C1 segment of cervical spinal cord (tissue), 14 donors: Measurements from ENCODE around the gene FBXW10.
"Not testable (repeated sequence)": the region's sequence is repeated elsewhere in the genome, so short reads cannot be mapped to it uniquely, and the experiment has no call there.

Experiments used
- DNase-seq, 14 donors: peaks; one replicate each; lab custom pipeline; 2025; lab: John Stamatoyannopoulos, UW

Gene FBXW10

DNA sequence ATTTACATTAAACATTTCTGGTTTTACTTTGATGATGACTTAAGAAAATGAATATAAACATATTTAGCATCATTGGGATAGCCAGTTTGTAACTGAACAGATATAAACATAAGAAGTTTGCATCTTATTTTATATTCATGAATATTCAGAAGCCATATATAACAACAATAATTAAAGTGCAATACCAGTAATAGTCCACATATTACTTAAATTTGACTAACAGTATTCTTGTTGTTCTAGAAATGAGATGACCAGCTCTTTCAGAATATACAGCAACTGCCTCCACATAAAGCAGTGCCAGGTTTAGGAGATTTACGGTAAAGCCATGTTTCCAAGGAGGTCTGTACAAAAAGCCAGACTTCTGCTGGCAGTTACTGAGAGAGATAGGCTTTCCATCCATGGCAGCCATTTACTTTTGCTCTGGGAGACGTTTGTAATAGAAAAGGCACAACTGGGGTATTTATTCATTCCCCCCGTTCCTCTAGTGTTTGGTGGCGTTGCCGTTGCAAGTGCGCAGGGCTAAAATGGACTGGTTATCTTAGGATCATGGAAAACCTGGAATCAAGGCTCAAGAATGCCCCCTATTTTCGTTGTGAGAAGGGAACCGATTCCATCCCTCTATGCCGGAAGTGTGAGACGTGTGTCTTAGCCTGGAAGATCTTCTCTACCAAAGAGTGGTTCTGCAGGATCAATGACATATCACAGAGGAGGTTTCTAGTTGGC is at the start of gene FBXW10:
Gene FBXW10 (plus strand): TSS at position 356 of the 723 bp plus-strand sequence. CDS start 191 bp downstream, at position 547.
- peak in 1 of 14 donors; percentile 35 for DNase-seq

GRCh38 chr17:18695143-18695542 is 48.7 kb upstream of the FBXW10 start:
- DNase-seq: not testable (repeated sequence)

- not testable (repeated sequence) for DNase-seq
These were observed 45.3 kb upstream of the FBXW10 start for GRCh38 chr17:18698473-18699103.

GRCh38 chr17:18705955-18706354 is 37.9 kb upstream of the FBXW10 start:
- DNase-seq: not testable (repeated sequence)

- DNase-seq: not testable (repeated sequence)
These were observed 35.6 kb upstream of the FBXW10 start for GRCh38 chr17:18708215-18708614.

DNA sequence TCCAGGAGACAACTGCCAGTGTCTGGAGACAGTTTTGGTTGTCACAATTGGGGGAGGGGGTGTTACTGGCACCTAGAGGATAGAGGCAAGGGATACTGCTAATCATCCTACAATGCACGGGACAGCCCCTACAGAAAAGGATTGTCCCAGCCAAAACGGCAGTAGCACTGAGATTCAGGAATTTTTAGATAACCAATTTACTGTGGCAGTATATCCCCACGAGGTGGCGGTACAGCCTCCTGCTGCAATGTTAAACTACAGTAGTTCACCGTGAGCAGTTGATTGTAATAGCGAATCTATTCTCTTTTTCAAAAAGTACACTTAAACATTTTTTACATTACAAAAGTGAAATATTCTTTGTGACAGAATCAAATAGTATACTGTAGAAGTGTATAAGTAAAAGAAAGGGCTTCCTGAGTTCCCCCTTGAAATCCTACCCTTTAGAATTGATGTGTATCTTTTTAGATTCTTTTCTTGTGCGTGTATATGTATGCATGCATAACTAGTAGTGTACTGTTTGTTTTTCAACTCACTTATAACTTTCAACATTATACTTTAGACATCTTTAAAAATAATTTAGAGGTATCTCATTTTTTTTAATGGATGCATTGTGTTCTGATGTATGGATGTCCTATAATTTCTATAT is 31.4 kb upstream of the FBXW10 start:
- DNase-seq: peak in 8 of 14 donors; percentile 2 to 60 (median 20)

- DNase-seq: not testable (repeated sequence)
These were observed 25.0 kb upstream of the FBXW10 start for GRCh38 chr17:18718643-18719427.

GRCh38 chr17:18719428-18720110 is 24.3 kb upstream of the FBXW10 start:
- not testable (repeated sequence) for DNase-seq

- DNase-seq: not testable (repeated sequence)
These were observed 21.9 kb upstream of the FBXW10 start for GRCh38 chr17:18721775-18722547.

DNA sequence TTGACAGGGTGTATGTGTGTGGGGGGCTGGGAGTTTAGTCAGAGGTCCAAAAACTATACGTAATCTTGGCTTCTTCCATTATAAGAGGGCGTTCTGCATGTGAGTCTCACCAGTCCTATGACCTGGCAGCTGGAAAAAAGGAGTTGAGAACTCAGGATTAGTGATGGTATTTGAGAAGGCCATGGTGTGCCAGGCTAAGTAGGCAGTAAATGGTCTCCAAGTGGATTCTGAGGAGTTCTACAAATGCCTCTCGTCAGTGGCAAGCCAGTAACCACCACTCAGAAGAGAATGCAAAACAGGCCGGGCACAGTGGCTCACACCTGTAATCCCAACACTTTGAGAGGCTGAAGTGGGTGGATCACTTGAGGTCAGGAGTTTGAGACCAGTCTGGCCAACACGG is 21.2 kb upstream of the FBXW10 start:
- not testable (repeated sequence) for DNase-seq

DNA sequence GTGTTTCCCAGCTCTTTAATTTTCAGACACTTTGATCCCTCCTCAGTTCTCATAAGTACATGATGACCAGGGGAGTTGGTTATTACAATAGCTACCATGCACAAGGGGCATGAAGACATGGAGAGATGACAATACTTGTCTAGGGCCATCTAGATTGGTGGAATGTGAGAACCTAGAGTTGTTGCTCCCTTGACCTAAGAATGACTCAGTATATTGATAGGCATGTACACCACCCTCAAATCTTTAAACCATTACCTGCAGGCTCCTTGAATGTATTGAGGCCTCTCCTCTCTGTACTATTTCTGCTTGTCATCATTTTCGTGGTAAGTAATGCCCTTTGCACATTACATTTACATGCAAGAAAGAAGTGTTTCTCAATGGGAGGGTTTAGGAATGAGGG is 20.3 kb upstream of the FBXW10 start:
- not testable (repeated sequence) for DNase-seq

DNA sequence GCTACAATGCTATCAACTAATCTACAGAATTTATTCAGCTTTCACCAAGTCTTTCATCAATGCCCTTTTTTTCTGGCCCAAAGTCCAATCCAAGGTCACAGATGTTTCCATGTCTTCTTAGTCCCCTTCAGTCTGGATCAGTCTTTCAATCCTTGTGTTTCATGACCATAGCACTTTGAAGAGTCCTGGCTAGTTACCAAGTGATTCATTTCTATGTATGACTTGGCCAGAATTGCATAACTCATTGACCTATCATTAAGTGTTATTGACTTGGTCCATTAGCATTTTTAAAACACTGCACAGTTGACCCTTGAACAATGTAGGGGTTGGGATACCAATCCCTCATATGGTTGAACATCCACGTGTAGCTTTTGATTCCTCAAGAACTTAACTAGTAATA is 11.4 kb upstream of the FBXW10 start:
- not testable (repeated sequence) for DNase-seq

DNA sequence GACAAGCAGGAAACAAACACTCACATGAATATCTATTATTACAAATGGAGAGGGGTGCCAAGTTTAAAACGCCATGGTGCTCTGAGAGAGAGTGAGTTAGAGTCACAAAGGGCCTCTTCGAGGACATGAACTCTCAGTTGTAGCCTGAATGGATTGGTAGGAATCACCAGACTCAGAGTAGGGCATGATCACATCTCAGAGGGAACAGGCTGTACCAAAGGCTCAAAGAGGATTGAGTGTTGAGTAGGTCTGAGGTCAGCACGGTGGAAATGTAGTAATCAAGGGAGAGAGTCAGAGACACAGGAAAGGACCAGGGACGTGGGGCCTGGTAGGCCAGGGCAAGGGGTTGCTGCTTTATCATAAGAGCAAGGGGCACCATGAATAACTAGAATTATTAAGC is 10.5 kb upstream of the FBXW10 start:
- DNase-seq: not testable (repeated sequence)

GRCh38 chr17:18739616-18740391 is 4.0 kb upstream of the FBXW10 start:
- peak in 1 of 14 donors; percentile 76 for DNase-seq

DNA sequence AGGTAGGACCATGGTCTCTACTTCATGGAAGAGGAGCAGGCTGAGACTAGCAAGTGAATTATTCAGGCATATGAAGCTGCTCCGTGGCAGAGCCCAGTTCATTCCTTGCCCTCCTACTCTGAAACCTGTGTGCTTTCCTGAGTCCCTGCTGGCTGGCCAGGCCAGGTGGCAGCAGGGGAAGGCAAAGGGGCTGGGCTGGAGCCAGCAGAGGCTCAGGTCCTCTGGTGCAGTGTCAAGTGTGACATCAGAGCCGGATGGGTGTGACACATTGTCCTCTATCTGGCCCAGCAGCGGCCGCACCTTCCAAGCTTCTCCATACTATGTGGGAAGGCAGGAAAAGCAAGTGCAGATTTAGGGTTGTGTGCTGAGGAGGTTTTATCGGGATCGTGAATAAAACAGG is 2.6 kb upstream of the FBXW10 start:
- DNase-seq: peak in 1 of 14 donors; percentile 78

DNA sequence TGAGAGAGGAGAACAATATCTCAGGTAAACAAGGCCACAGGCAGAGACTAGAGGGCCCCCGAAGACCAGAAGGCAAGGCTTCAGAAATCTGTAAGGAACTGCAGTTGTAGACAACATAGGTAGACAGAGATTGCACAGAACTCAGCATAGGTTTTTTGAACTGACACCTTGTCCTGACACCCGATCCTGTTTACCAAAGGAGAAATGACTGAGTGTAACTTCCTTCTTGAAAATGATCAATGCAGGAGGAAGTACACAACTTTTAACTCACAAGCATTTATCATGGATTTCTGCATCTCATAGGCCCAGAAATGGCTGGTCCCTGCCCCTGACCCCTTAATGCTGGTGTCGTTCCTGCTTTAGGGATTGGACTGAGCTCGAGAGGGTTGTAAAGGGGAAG is 872 bp downstream of the FBXW10 start:
- not testable (repeated sequence) for DNase-seq

- DNase-seq: not testable (repeated sequence)
These were observed 2.7 kb downstream of the FBXW10 start for GRCh38 chr17:18746551-18746950.

- not testable (repeated sequence) for DNase-seq
These were observed 3.6 kb downstream of the FBXW10 start for GRCh38 chr17:18747501-18747900.

DNA sequence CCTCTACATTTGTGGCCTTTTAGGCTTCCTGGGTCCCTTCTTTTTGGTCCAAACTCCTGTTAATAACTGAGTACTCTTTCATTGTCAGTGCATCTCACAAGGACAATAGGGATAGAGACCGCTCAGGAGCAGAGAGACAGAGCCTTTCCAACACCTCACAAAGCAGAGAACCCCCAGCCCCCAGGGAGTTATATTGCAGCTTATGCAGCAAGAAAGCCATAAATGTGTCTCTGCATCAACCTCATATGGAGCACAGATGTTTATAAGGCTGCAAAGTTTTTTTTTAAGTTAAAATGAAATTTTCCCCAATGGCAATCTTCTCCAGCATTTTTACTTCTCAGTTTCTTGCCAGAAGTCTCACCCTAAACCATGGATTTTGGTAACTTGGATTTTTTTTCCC is 6.4 kb downstream of the FBXW10 start:
- DNase-seq: not testable (repeated sequence)
